Prostate gland (tissue), 2 donors: ENCODE data around the gene NPIPA3.
"Not testable (repeated sequence)": the region's sequence is repeated elsewhere in the genome, so short reads cannot be mapped to it uniquely, and the experiment has no call there.

Experiments
- POLR2A ChIP-seq: fragments of 450-650 bp; IDR thresholded peaks from one replicate; pipeline ENCODE4 v1.6.1; 2016; ENCODE audit warnings: antibody characterized with exemption, mild to moderate bottlenecking
- POLR2AphosphoS5 ChIP-seq: sonication (generic); formaldehyde crosslinking; IDR thresholded peaks from one replicate; pipeline ENCODE4 v1.6.1; 2017; ENCODE audit warnings: antibody characterized with exemption
- TF ChIP-seq, protein P1 (sequence below), 4 experiments: fragments of 200-600 bp in 2 of 4; fragments of 450-650 bp in 2 of 4; sonication (generic) in 2 of 4; IDR thresholded peaks; 1 replicate in 3 of 4; 2 replicates in 1 of 4; pipeline ENCODE4 v1.5.1; 2016 to 2019; ENCODE audit warnings: antibody characterized with exemption in 4 of 4, mild to moderate bottlenecking in 2 of 4, moderate library complexity in 2 of 4

DNA sequence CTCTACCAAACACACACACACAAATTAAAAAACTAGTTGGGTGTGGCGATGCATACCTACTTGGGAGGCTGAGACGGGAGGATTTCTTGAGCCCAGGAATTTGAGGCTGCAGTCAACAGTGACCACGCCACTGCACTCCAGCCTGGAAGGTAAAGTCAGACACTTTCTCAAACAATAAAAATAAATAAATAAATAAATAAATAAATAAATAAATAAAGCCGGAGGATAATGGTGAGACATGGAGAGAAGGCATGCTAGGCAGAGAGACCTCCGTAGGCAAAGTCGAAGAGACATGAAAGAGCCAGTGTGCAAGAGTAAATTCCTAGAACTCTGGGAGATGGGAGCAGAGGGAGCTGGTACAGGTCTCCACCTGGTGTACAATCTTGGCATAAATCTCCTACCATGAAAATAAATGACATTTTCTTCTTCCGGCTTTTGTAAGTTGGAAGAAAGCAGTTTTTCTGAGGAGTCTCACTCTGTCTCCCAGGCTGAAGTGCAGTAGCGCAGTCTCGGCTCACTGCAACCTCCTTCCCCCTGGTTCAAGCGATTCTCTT lies 37.7 kb downstream of the NPIPA3 start:
- TF ChIP-seq, protein P1, sequence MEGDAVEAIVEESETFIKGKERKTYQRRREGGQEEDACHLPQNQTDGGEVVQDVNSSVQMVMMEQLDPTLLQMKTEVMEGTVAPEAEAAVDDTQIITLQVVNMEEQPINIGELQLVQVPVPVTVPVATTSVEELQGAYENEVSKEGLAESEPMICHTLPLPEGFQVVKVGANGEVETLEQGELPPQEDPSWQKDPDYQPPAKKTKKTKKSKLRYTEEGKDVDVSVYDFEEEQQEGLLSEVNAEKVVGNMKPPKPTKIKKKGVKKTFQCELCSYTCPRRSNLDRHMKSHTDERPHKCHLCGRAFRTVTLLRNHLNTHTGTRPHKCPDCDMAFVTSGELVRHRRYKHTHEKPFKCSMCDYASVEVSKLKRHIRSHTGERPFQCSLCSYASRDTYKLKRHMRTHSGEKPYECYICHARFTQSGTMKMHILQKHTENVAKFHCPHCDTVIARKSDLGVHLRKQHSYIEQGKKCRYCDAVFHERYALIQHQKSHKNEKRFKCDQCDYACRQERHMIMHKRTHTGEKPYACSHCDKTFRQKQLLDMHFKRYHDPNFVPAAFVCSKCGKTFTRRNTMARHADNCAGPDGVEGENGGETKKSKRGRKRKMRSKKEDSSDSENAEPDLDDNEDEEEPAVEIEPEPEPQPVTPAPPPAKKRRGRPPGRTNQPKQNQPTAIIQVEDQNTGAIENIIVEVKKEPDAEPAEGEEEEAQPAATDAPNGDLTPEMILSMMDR (IDR thresholded peaks at IDR 0.05) = not testable (repeated sequence)
- not testable (repeated sequence) for TF ChIP-seq POLR2A, POLR2AphosphoS5
